Activated T-cell treated with anti-CD3 and anti-CD28 coated beads for 24 hours (primary cell): ENCODE measurements around the gene B3GALNT2.
"Not testable (repeated sequence)": the region's sequence is repeated elsewhere in the genome, so short reads cannot be mapped to it uniquely, and the experiment has no call there.

Source experiments
- DNase-seq: peaks from one replicate; pipeline ENCODE4 v3.0.0-alpha.2; 2020; ENCODE audit warnings: low read depth

The B3GALNT2 gene

GRCh38 chr1:235504122-235504493, at the start of gene B3GALNT2:
Gene B3GALNT2, minus strand, starts transcription at chr1:235504452. Its CDS starts 200 bp downstream, at chr1:235504252.
- DNase-seq = no peak

- DNase-seq = no peak
These were observed 48.9 kb upstream of the B3GALNT2 start for GRCh38 chr1:235553112-235553551.

- DNase-seq = no peak
These were observed 48.0 kb upstream of the B3GALNT2 start for GRCh38 chr1:235552146-235552716.

- DNase-seq = no peak
These were observed 45.3 kb upstream of the B3GALNT2 start for GRCh38 chr1:235549351-235550139.

GRCh38 chr1:235546369-235547155, 42.3 kb upstream of the B3GALNT2 start:
- DNase-seq = not testable (repeated sequence)

- no peak for DNase-seq
These were observed 41.2 kb upstream of the B3GALNT2 start for GRCh38 chr1:235545292-235545930.

- not testable (repeated sequence) for DNase-seq
These were observed 38.6 kb upstream of the B3GALNT2 start for GRCh38 chr1:235542845-235543244.

- no peak for DNase-seq
These were observed 29.4 kb upstream of the B3GALNT2 start for GRCh38 chr1:235533476-235534168.

- DNase-seq = no peak
These were observed 28.1 kb upstream of the B3GALNT2 start for GRCh38 chr1:235532360-235532759.

GRCh38 chr1:235527196-235527814, 23.1 kb upstream of the B3GALNT2 start:
- DNase-seq = no peak

- no peak for DNase-seq
These were observed 21.1 kb upstream of the B3GALNT2 start for GRCh38 chr1:235525314-235525713.

- DNase-seq = no peak
These were observed 12.7 kb upstream of the B3GALNT2 start for GRCh38 chr1:235516862-235517446.

- DNase-seq = no peak
These were observed 11.7 kb upstream of the B3GALNT2 start for GRCh38 chr1:235515844-235516512.

- peak; percentile 33 for DNase-seq
These were observed 9.5 kb upstream of the B3GALNT2 start for GRCh38 chr1:235513495-235514366.

GRCh38 chr1:235511470-235512240, 7.4 kb upstream of the B3GALNT2 start:
- no peak for DNase-seq

GRCh38 chr1:235510823-235511222, 6.6 kb upstream of the B3GALNT2 start:
- DNase-seq = no peak

GRCh38 chr1:235507623-235508022, 3.4 kb upstream of the B3GALNT2 start:
- no peak for DNase-seq

GRCh38 chr1:235504494-235505222, 406 bp upstream of the B3GALNT2 start:
- DNase-seq = peak; percentile 98
